GM12878 (cell line): Measurements from ENCODE around the gene ARL3. TPM values are rescaled to one million over a fixed set of nuclear protein-coding genes. Genes with fewer than 3 reads are reported as not detected.

Experiments used
- ATAC-seq: fragments of 200-7000 bp; cut with Tn5 transposase; 3 replicates; pipeline ENCODE4 v1.9.1; 2020; ENCODE audit warnings: mild to moderate bottlenecking, moderate library complexity
- BruUV-seq: library from RNA; stranded (reverse); fragments of 400-500 nt; replicated peaks from 2 replicates; lab custom pipeline; 2021; lab: Mats Ljungman, UMichigan
- CTCF ChIA-PET: fragments of 300-600 bp; sonication (Branson Sonifier 250); formaldehyde crosslinking; extraction: SDS; loops from one replicate; lab custom pipeline; 2021; ENCODE audit warnings: inconsistent platforms; lab: Yijun Ruan, JAX
- POLR2A ChIA-PET: fragments of 350-600 bp; formaldehyde crosslinking; extraction: SDS; loops from one replicate; lab custom pipeline; 2021; ENCODE audit warnings: inconsistent platforms; lab: Charles Lee
- RAD21 ChIA-PET: fragments of 300-600 bp; sonication (Branson Sonifier 250); formaldehyde crosslinking; loops from one replicate; lab custom pipeline; 2023; ENCODE audit warnings: antibody characterized with exemption; ENCODE audit not compliant: unreplicated experiment; lab: Charles Lee
- SMC1A ChIA-PET: fragments of 300-600 bp; sonication (Branson Sonifier 250); formaldehyde crosslinking; loops from one replicate; lab custom pipeline; 2023; ENCODE audit not compliant: unreplicated experiment, uncharacterized antibody; lab: Charles Lee
- DNase-seq: peaks from one replicate; pipeline ENCODE4 v3.0.0-alpha.2; 2011; ENCODE audit warnings: low read depth, low spot score
- FAIRE-seq: peaks from 3 replicates; lab custom pipeline; 2011; peaks lifted over from hg19 to GRCh38; lab: Jason Lieb, UNC
- H2AFZ ChIP-seq: 2 replicates; pipeline ENCODE4 v1.6.0; 2011; ENCODE audit warnings: low read depth, low read length, control low read depth; ENCODE audit not compliant: control insufficient read depth
- H3K27ac ChIP-seq: 2 replicates; pipeline ENCODE4 v1.5.1; 2011; ENCODE audit warnings: control low read depth; ENCODE audit not compliant: control insufficient read depth, insufficient read depth
- H3K27me3 ChIP-seq, 2 experiments: replicated peaks in 1 of 2; 2 replicates each; pipeline versions ENCODE4 v1.6.0 to v1.6.1; 2011; ENCODE audit warnings: low read length in 1 of 2; ENCODE audit not compliant: control insufficient read depth in 2 of 2, insufficient read depth in 2 of 2
- H3K36me3 ChIP-seq, 2 experiments: 2 replicates each; pipeline ENCODE4 v1.5.1; 2011; ENCODE audit warnings: low read length in 1 of 2; ENCODE audit not compliant: control insufficient read depth in 2 of 2, insufficient read depth in 2 of 2
- H3K4me1 ChIP-seq: 2 replicates; pipeline ENCODE4 v1.6.1; 2011; ENCODE audit warnings: mild to moderate bottlenecking, low read length, moderate library complexity, mixed read lengths; ENCODE audit not compliant: control insufficient read depth, insufficient read depth
- H3K4me2 ChIP-seq: 2 replicates; pipeline ENCODE4 v1.6.0; 2011; ENCODE audit warnings: control low read depth; ENCODE audit not compliant: control insufficient read depth, insufficient read depth
- H3K4me3 ChIP-seq: fragments of 200-600 bp; sonication (generic); 2 replicates; pipeline ENCODE4 v1.5.1; 2016
- H3K79me2 ChIP-seq: 2 replicates; pipeline ENCODE4 v1.6.0; 2011; ENCODE audit warnings: low read length; ENCODE audit not compliant: control insufficient read depth, insufficient read depth
- H3K9ac ChIP-seq: 2 replicates; pipeline ENCODE4 v1.8.0; 2011; ENCODE audit warnings: low read length, control low read depth, mixed read lengths; ENCODE audit not compliant: control insufficient read depth, insufficient read depth
- H3K9me3 ChIP-seq: replicated peaks from 3 replicates; pipeline ENCODE4 v1.5.1; 2011; ENCODE audit warnings: mild to moderate bottlenecking, low read length; ENCODE audit not compliant: control insufficient read depth, insufficient read depth
- H4K20me1 ChIP-seq: 2 replicates; pipeline ENCODE4 v1.6.0; 2011; ENCODE audit not compliant: control insufficient read depth, insufficient read depth
- BHLHE40 ChIP-seq, 2 experiments: fragments of 450-650 bp in 1 of 2; IDR thresholded peaks; 2 replicates each; pipeline ENCODE4 v1.6.1; 2011 to 2017; ENCODE audit warnings: low read depth in 2 of 2, borderline replicate concordance in 1 of 2, improper control_type of control experiment in 1 of 2, low read length in 1 of 2, mild to moderate bottlenecking in 1 of 2
- BMI1 ChIP-seq: fragments of 450-650 bp; IDR thresholded peaks from 2 replicates; pipeline ENCODE4 v1.6.1; 2016; ENCODE audit warnings: mild to moderate bottlenecking, moderate library complexity, borderline replicate concordance
- BRCA1 ChIP-seq: IDR thresholded peaks from 2 replicates; pipeline ENCODE4 v1.6.1; 2011; ENCODE audit warnings: low read depth, low read length, improper control_type of control experiment
- E2F8 ChIP-seq: fragments of 450-650 bp; IDR thresholded peaks from 2 replicates; pipeline ENCODE4 v1.6.1; 2018; ENCODE audit warnings: mild to moderate bottlenecking, low read depth, moderate library complexity; ENCODE audit not compliant: partially characterized antibody
- IKZF2 ChIP-seq, 2 experiments: fragments of 450-650 bp; IDR thresholded peaks; 2 replicates each; pipeline ENCODE4 v1.6.1; 2017; ENCODE audit warnings: mild to moderate bottlenecking in 2 of 2, moderate library complexity in 2 of 2
- IRF5 ChIP-seq: fragments of 450-650 bp; IDR thresholded peaks from 2 replicates; pipeline ENCODE4 v1.6.1; 2017; ENCODE audit warnings: borderline replicate concordance
- KDM1A ChIP-seq: fragments of 200-600 bp; sonication (generic); IDR thresholded peaks from 2 replicates; pipeline ENCODE4 v1.6.1; 2016; ENCODE audit warnings: borderline replicate concordance
- MTA2 ChIP-seq: fragments of 450-650 bp; IDR thresholded peaks from 2 replicates; pipeline ENCODE4 v1.6.1; 2016; ENCODE audit warnings: low read depth, mild to moderate bottlenecking, moderate library complexity
- RB1 ChIP-seq: fragments of 450-650 bp; formaldehyde crosslinking; IDR thresholded peaks from 2 replicates; pipeline ENCODE4 v1.6.1; 2017; ENCODE audit warnings: mild to moderate bottlenecking, borderline replicate concordance
- SKIL ChIP-seq: fragments of 450-650 bp; IDR thresholded peaks from 2 replicates; pipeline ENCODE4 v1.6.1; 2017; ENCODE audit warnings: mild to moderate bottlenecking, low read depth, inconsistent platforms; ENCODE audit not compliant: poor library complexity, severe bottlenecking
- SUZ12 ChIP-seq: fragments of 200-600 bp; sonication (generic); IDR thresholded peaks from one replicate; pipeline ENCODE4 v1.6.1; 2018; ENCODE audit warnings: antibody characterized with exemption, mild to moderate bottlenecking; ENCODE audit not compliant: unreplicated experiment
- WGBS: methylation state at CpG from one replicate; pipeline ENCODE4 v1.1.6; 2016; ENCODE audit warnings: low lambda C conversion rate; ENCODE audit not compliant: insufficient replicate concordance, insufficient coverage; ENCODE audit errors: missing lambda C conversion rate; 5-methylcytosine and 5-hydroxymethylcytosine counted together
- in situ Hi-C: fragments of 300-500 bp; cut with MboI; formaldehyde crosslinking; loops from 9 replicates; pipeline ENCODE4 v1.14.3; 2018; ENCODE audit warnings: mixed read lengths
- intact Hi-C: fragments of 100-400 bp; cut with micrococcal nuclease; formaldehyde crosslinking; loops from one replicate; pipeline ENCODE4 v1.14.2; 2022; ENCODE audit not compliant: unreplicated experiment
- polyA plus RNA-seq, 11 experiments: library from polyadenylated mRNA; depleted of rRNA in 4 of 11; unstranded in 6 of 11; stranded (reverse) in 5 of 11; fragments of >200 nt; fragmentation: Nextera tagmentation in 4 of 11; fragmentation: Illumina TruSeq in 1 of 11; extraction: Ambion mirVana in 4 of 11; extraction: Trizol in 1 of 11; gene quantifications; 1 replicate in 1 of 11; 2 replicates in 10 of 11; pipeline versions ENCODE4 v1.2.1 to v1.2.3, GENCODE V29; 2011 to 2016; ENCODE audit warnings: inconsistent platforms in 2 of 11, missing spikeins in 2 of 11, low read depth in 1 of 11
- total RNA-seq, 4 experiments: library from RNA; depleted of rRNA in 3 of 4; stranded (reverse); fragments of >200 nt in 3 of 4; fragmentation: Illumina TruSeq in 1 of 4; extraction: Trizol in 1 of 4; gene quantifications; 2 replicates each; pipeline versions ENCODE4 v1.2.1 to v1.2.3, GENCODE V29; 2013 to 2021

The ARL3 gene
- total and polyA plus RNA-seq, 10 of the 15 experiments (the other 5 are each of a cell fraction or from before 2014, with no cell fraction given): 4.9 to 26.1 (median 11.0) TPM

GRCh38 chr10:102677331-102678067, 36.7 kb downstream of the ARL3 start (continued):
- no peak for TF ChIP-seq IRF5
- no peak for TF ChIP-seq RB1
- TF ChIP-seq MTA2: no peak

DNA sequence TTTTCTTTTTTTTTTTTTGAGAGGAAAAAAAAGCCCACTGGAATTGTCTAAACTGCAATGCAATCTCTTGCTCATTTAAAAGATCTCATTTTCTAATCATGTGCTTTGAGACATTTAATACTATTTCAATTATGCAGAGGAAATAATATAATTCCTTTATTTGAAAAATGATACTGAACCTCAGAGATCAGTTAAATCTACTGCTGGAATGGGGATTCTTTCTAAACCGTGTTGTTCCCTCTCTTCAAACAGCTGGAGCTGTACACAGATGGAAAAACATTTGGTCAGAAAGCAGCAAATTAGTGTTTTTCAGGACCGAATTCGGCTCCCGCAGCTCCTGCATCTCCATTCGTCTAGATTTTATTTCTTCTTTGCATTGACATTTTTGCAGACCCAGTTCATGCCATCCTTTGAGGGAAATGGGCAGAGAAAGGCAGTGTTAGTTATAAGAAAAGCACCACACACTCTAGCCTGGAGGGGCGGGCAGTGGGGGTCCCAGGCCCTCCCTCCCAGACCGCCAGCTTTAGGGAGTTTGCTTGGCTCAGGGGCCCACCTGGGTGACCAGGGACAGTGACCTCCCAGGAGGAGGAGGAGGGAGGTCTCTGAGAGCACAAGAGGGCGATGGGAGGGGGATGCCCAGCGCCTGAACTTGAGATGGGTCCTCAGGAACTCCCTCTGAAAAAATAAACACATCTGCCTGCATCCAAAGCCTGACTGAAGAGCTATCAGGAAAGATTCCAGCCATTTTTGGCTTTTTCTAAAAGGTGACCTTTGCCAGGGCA, 37.5 kb downstream of the ARL3 start:
- RAD21 ChIA-PET: interaction anchor here (1.1 to 8.4 kb wide), 11 partner anchors 10 to 193 kb away, joined by 3 to 140 read pairs (median 7); partner anchors contain the start of genes ARL3, AS3MT, SFXN2 and SUFU
- ATAC-seq (no peak), DNase-seq (no peak), FAIRE-seq (no peak)
- no peak overlapping the region for H3K27ac ChIP-seq
- H3K9ac ChIP-seq: no peak overlapping the region
- H2AFZ ChIP-seq: no peak overlapping the region
- in situ Hi-C loops (no loop called here), intact Hi-C loops (no loop called here)
- WGBS: 82% methylated on average over 9 of the region's 9 CpGs
- no peaks in the 10 kb centered on the region for H3K9me3 ChIP-seq
- peaks cover 29% of the 10 kb centered on the region for H3K4me1 ChIP-seq
- POLR2A ChIA-PET: interaction anchor here (0.6 to 7.3 kb wide), 11 partner anchors 8 to 291 kb away, joined by 4 to 151 read pairs (median 9); partner anchors contain the start of genes ARL3, SFXN2 and TRIM8
- H3K36me3 ChIP-seq: peaks cover 0 to 2% of the 10 kb centered on the region in 2 experiments; a peak in 1 of 4 replicates
- H3K27me3 ChIP-seq: no peaks in the 10 kb centered on the region
- SMC1A ChIA-PET: interaction anchor here (0.8 to 8.2 kb wide), 15 partner anchors 10 to 113 kb away, joined by 3 to 140 read pairs (median 5); partner anchors contain the start of genes ARL3, SFXN2, TRIM8 and WBP1L
- H3K4me3 ChIP-seq: no peak overlapping the region
- no TSS peak for BruUV-seq
- TF ChIP-seq BRCA1 (no peak), E2F8 (no peak), KDM1A (no peak), IKZF2 (IDR thresholded peaks at IDR 0.05) (no peak), BHLHE40 (IDR thresholded peaks at IDR 0.05; ENCODE audit: borderline replicate concordance in 1 of 2, low read depth in 2 of 2, low read length in 1 of 2) (no peak), SUZ12 (no peak), BMI1 (no peak), SKIL (no peak)
- H3K79me2 ChIP-seq: no peaks in the 10 kb centered on the region
- H4K20me1 ChIP-seq: no peaks in the 10 kb centered on the region
- H3K4me2 ChIP-seq: no peak overlapping the region
- CTCF ChIA-PET: interaction anchor here (1.1 to 8.7 kb wide), 10 partner anchors 14 to 226 kb away, joined by 3 to 128 read pairs (median 18); partner anchors contain the start of genes ACTR1A, ARL3, SFXN2 and SUFU
